Vagina (tissue), 2 donors: ENCODE measurements around the gene CRYZ.

ENCODE experiments used
- POLR2A ChIP-seq, 2 donors: fragments of 450-650 bp; IDR thresholded peaks; one replicate each; pipeline ENCODE4 v1.6.1; 2017; ENCODE audit warnings: antibody characterized with exemption in 2 of 2, mild to moderate bottlenecking in 2 of 2, moderate library complexity in 2 of 2
- POLR2AphosphoS5 ChIP-seq, 2 donors: sonication (generic); formaldehyde crosslinking; IDR thresholded peaks; one replicate each; pipeline ENCODE4 v1.9.0; 2017; ENCODE audit warnings: antibody characterized with exemption in 2 of 2, mild to moderate bottlenecking in 2 of 2, low read depth in 1 of 2; ENCODE audit not compliant: insufficient read depth in 1 of 2

GRCh38 chr1:74773582-74773981 is 40.7 kb upstream of the CRYZ start:
- TF ChIP-seq POLR2AphosphoS5 (IDR thresholded peaks at IDR 0.05; ENCODE audit: insufficient read depth in 1 of 2, low read depth in 1 of 2), result no peak
- no peak for TF ChIP-seq POLR2A (IDR thresholded peaks at IDR 0.05)
